GM12878 (cell line): Measurements from ENCODE around the gene SLCO2A1. TPM values are rescaled to one million over a fixed set of nuclear protein-coding genes. Genes with fewer than 3 reads are reported as not detected.

Source experiments
- ATAC-seq: fragments of 200-7000 bp; cut with Tn5 transposase; 3 replicates; pipeline ENCODE4 v1.9.1; 2020; ENCODE audit warnings: mild to moderate bottlenecking, moderate library complexity
- BruUV-seq: library from RNA; stranded (reverse); fragments of 400-500 nt; replicated peaks from 2 replicates; lab custom pipeline; 2021; lab: Mats Ljungman, UMichigan
- CTCF ChIA-PET: fragments of 300-600 bp; sonication (Branson Sonifier 250); formaldehyde crosslinking; extraction: SDS; loops from one replicate; lab custom pipeline; 2021; ENCODE audit warnings: inconsistent platforms; lab: Yijun Ruan, JAX
- POLR2A ChIA-PET: fragments of 350-600 bp; formaldehyde crosslinking; extraction: SDS; loops from one replicate; lab custom pipeline; 2021; ENCODE audit warnings: inconsistent platforms; lab: Charles Lee
- RAD21 ChIA-PET: fragments of 300-600 bp; sonication (Branson Sonifier 250); formaldehyde crosslinking; loops from one replicate; lab custom pipeline; 2023; ENCODE audit warnings: antibody characterized with exemption; ENCODE audit not compliant: unreplicated experiment; lab: Charles Lee
- SMC1A ChIA-PET: fragments of 300-600 bp; sonication (Branson Sonifier 250); formaldehyde crosslinking; loops from one replicate; lab custom pipeline; 2023; ENCODE audit not compliant: unreplicated experiment, uncharacterized antibody; lab: Charles Lee
- DNase-seq: peaks from one replicate; pipeline ENCODE4 v3.0.0-alpha.2; 2011; ENCODE audit warnings: low read depth, low spot score
- FAIRE-seq: peaks from 3 replicates; lab custom pipeline; 2011; peaks lifted over from hg19 to GRCh38; lab: Jason Lieb, UNC
- H2AFZ ChIP-seq: 2 replicates; pipeline ENCODE4 v1.6.0; 2011; ENCODE audit warnings: low read depth, low read length, control low read depth; ENCODE audit not compliant: control insufficient read depth
- H3K27ac ChIP-seq: 2 replicates; pipeline ENCODE4 v1.5.1; 2011; ENCODE audit warnings: control low read depth; ENCODE audit not compliant: control insufficient read depth, insufficient read depth
- H3K27me3 ChIP-seq, 2 experiments: replicated peaks in 1 of 2; 2 replicates each; pipeline versions ENCODE4 v1.6.0 to v1.6.1; 2011; ENCODE audit warnings: low read length in 1 of 2; ENCODE audit not compliant: control insufficient read depth in 2 of 2, insufficient read depth in 2 of 2
- H3K36me3 ChIP-seq, 2 experiments: 2 replicates each; pipeline ENCODE4 v1.5.1; 2011; ENCODE audit warnings: low read length in 1 of 2; ENCODE audit not compliant: control insufficient read depth in 2 of 2, insufficient read depth in 2 of 2
- H3K4me1 ChIP-seq: 2 replicates; pipeline ENCODE4 v1.6.1; 2011; ENCODE audit warnings: mild to moderate bottlenecking, low read length, moderate library complexity, mixed read lengths; ENCODE audit not compliant: control insufficient read depth, insufficient read depth
- H3K4me2 ChIP-seq: 2 replicates; pipeline ENCODE4 v1.6.0; 2011; ENCODE audit warnings: control low read depth; ENCODE audit not compliant: control insufficient read depth, insufficient read depth
- H3K4me3 ChIP-seq: fragments of 200-600 bp; sonication (generic); 2 replicates; pipeline ENCODE4 v1.5.1; 2016
- H3K79me2 ChIP-seq: 2 replicates; pipeline ENCODE4 v1.6.0; 2011; ENCODE audit warnings: low read length; ENCODE audit not compliant: control insufficient read depth, insufficient read depth
- H3K9ac ChIP-seq: 2 replicates; pipeline ENCODE4 v1.8.0; 2011; ENCODE audit warnings: low read length, control low read depth, mixed read lengths; ENCODE audit not compliant: control insufficient read depth, insufficient read depth
- H3K9me3 ChIP-seq: replicated peaks from 3 replicates; pipeline ENCODE4 v1.5.1; 2011; ENCODE audit warnings: mild to moderate bottlenecking, low read length; ENCODE audit not compliant: control insufficient read depth, insufficient read depth
- H4K20me1 ChIP-seq: 2 replicates; pipeline ENCODE4 v1.6.0; 2011; ENCODE audit not compliant: control insufficient read depth, insufficient read depth
- CBX3 ChIP-seq: fragments of 200-600 bp; sonication (generic); IDR thresholded peaks from 2 replicates; pipeline ENCODE4 v1.6.1; 2016; ENCODE audit warnings: low read depth, borderline replicate concordance
- CEBPB ChIP-seq, 2 experiments: fragments of 150-350 bp in 1 of 2; IDR thresholded peaks; 2 replicates each; pipeline ENCODE4 v1.6.1; 2012 to 2014; ENCODE audit warnings: low read depth in 2 of 2, low read length in 2 of 2, borderline replicate concordance in 1 of 2, inconsistent platforms in 1 of 2
- CREB1 ChIP-seq: IDR thresholded peaks from 2 replicates; pipeline ENCODE4 v1.6.1; 2012; ENCODE audit warnings: low read depth, mild to moderate bottlenecking, inconsistent platforms
- E2F4 ChIP-seq: IDR thresholded peaks from 2 replicates; pipeline ENCODE4 v1.6.1; 2012; ENCODE audit warnings: low read depth, low read length, improper control_type of control experiment
- EP300 ChIP-seq, 2 experiments: fragments of 150-350 bp in 1 of 2; IDR thresholded peaks; 2 replicates each; pipeline ENCODE4 v1.6.1; 2011 to 2012; ENCODE audit warnings: low read depth in 2 of 2, low read length in 2 of 2, borderline replicate concordance in 1 of 2, improper control_type of control experiment in 1 of 2, inconsistent platforms in 1 of 2; ENCODE audit not compliant: control insufficient read depth in 1 of 2
- NFXL1 ChIP-seq: fragments of 450-650 bp; IDR thresholded peaks from 2 replicates; pipeline ENCODE4 v1.6.1; 2017; ENCODE audit warnings: antibody characterized with exemption, mild to moderate bottlenecking, borderline replicate concordance
- ZNF217 ChIP-seq: fragments of 450-650 bp; IDR thresholded peaks from 2 replicates; pipeline ENCODE4 v1.6.1; 2017; ENCODE audit warnings: antibody characterized with exemption, mild to moderate bottlenecking
- WGBS: methylation state at CpG from one replicate; pipeline ENCODE4 v1.1.6; 2016; ENCODE audit warnings: low lambda C conversion rate; ENCODE audit not compliant: insufficient replicate concordance, insufficient coverage; ENCODE audit errors: missing lambda C conversion rate; 5-methylcytosine and 5-hydroxymethylcytosine counted together
- in situ Hi-C: fragments of 300-500 bp; cut with MboI; formaldehyde crosslinking; loops from 9 replicates; pipeline ENCODE4 v1.14.3; 2018; ENCODE audit warnings: mixed read lengths
- intact Hi-C: fragments of 100-400 bp; cut with micrococcal nuclease; formaldehyde crosslinking; loops from one replicate; pipeline ENCODE4 v1.14.2; 2022; ENCODE audit not compliant: unreplicated experiment
- polyA plus RNA-seq, 11 experiments: library from polyadenylated mRNA; depleted of rRNA in 4 of 11; unstranded in 6 of 11; stranded (reverse) in 5 of 11; fragments of >200 nt; fragmentation: Nextera tagmentation in 4 of 11; fragmentation: Illumina TruSeq in 1 of 11; extraction: Ambion mirVana in 4 of 11; extraction: Trizol in 1 of 11; gene quantifications; 1 replicate in 1 of 11; 2 replicates in 10 of 11; pipeline versions ENCODE4 v1.2.1 to v1.2.3, GENCODE V29; 2011 to 2016; ENCODE audit warnings: inconsistent platforms in 2 of 11, missing spikeins in 2 of 11, low read depth in 1 of 11
- total RNA-seq, 4 experiments: library from RNA; depleted of rRNA in 3 of 4; stranded (reverse); fragments of >200 nt in 3 of 4; fragmentation: Illumina TruSeq in 1 of 4; extraction: Trizol in 1 of 4; gene quantifications; 2 replicates each; pipeline versions ENCODE4 v1.2.1 to v1.2.3, GENCODE V29; 2013 to 2021

The SLCO2A1 gene
- total and polyA plus RNA-seq, 10 of the 15 experiments (the other 5 are each of a cell fraction or from before 2014, with no cell fraction given) = 0.05 TPM; not detected in 9

DNA sequence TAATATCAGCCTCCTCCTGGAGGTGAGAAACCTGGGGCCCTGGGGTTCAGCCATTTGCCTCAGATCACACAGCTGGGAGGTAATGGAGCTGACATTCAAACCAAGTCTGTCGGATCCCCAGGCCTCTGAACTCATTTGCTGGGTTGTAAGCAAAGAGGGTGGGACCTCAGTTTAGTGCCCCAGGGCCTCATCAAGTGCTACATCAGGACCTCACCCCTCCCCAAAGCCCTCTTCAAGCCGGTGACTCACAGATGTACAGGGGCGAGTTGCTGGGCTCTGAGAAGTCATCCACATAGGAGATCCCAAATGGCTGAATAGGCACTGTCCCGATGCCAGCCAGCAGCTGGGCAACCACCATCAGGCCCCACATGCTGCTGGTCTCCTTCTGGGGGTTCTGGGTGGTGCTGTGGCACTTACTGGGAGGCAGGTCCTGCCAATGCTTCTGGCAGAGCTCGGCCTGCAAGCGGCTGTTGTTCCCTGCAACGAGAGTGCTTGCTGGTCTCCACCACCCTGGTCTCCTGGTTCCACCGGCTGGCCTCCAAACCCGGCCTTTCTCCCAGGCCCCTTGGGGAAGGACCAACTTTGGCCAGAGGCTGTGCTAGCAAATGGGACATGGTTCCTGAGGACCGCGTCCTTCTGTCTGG lies 74.9 kb downstream of the SLCO2A1 start:
- H3K79me2 ChIP-seq = no peaks in the 10 kb centered on the region
- RAD21 ChIA-PET = no interaction called here
- no TSS peak for BruUV-seq

More for the DNA sequence above, 74.9 kb downstream of the SLCO2A1 start:
- CTCF ChIA-PET = no interaction called here
- no peak for ATAC-seq
- Histone ChIP-seq H3K36me3 (no peaks in the 10 kb centered on the region), H3K4me2 (no peak overlapping the region), H3K4me3 (no peak overlapping the region), H3K9ac (no peak overlapping the region), H4K20me1 (no peaks in the 10 kb centered on the region), H3K27ac (no peak overlapping the region), H3K27me3 (peaks cover 2 to 3% of the 10 kb centered on the region in 2 experiments; a peak in 2 of 4 replicates), H3K9me3 (no peaks in the 10 kb centered on the region; the same call in 2 of the 3 replicates), H2AFZ (no peak overlapping the region), H3K4me1 (no peaks in the 10 kb centered on the region)
- POLR2A ChIA-PET = no interaction called here
- in situ Hi-C loops = no loop called here
- 42% methylated on average over 11 of the region's 11 CpGs for WGBS
- intact Hi-C loops = no loop called here
- SMC1A ChIA-PET = interaction anchor here (0.6 kb wide), 1 partner anchor 224 kb away, joined by 3 read pairs; no protein-coding TSS in a partner anchor
- no peak for DNase-seq
- TF ChIP-seq CBX3 = no peak
- TF ChIP-seq CEBPB (IDR thresholded peaks at IDR 0.05; ENCODE audit: borderline replicate concordance in 1 of 2, low read depth in 2 of 2, low read length in 2 of 2) = no peak
- no peak for TF ChIP-seq EP300 (IDR thresholded peaks at IDR 0.05; ENCODE audit: borderline replicate concordance in 1 of 2, control insufficient read depth in 1 of 2, low read depth in 2 of 2, low read length in 2 of 2)
- no peak for TF ChIP-seq CREB1
- no peak for TF ChIP-seq E2F4
- TF ChIP-seq ZNF217 = no peak
- TF ChIP-seq NFXL1 = no peak
- no peak for FAIRE-seq
